CD14-positive monocyte (primary cell): Measurements from ENCODE around the gene SYCP3. TPM values are rescaled to one million over a fixed set of nuclear protein-coding genes. Genes with fewer than 3 reads are reported as not detected.

Experiments used
- DNase-seq, 3 donors: peaks; one replicate each; pipeline ENCODE4 v3.0.0-alpha.2; 2011 to 2022
- H2AFZ ChIP-seq: 2 replicates; pipeline ENCODE4 v1.6.0; 2012; ENCODE audit warnings: mild to moderate bottlenecking, low read depth, low read length, inconsistent platforms; ENCODE audit not compliant: insufficient read depth, poor library complexity, severe bottlenecking
- H3K27ac ChIP-seq, 2 donors: 1 replicate in 1 of 2; 2 replicates in 1 of 2; pipeline ENCODE4 v1.5.1; 2012 to 2013; ENCODE audit warnings: low read length in 2 of 2, control low read depth in 1 of 2, inconsistent platforms in 1 of 2, low read depth in 1 of 2, mild to moderate bottlenecking in 1 of 2
- H3K27me3 ChIP-seq, 2 donors: one replicate each; pipeline versions ENCODE4 v1.6.0 to v1.6.1; 2011 to 2013; ENCODE audit warnings: low read length in 2 of 2; ENCODE audit not compliant: control insufficient read depth in 2 of 2, insufficient read depth in 2 of 2
- H3K36me3 ChIP-seq, 2 donors: replicated peaks in 1 of 2; 1 replicate in 1 of 2; 2 replicates in 1 of 2; pipeline versions ENCODE4 v1.5.1 to v1.6.1; 2012 to 2013; ENCODE audit warnings: low read length in 2 of 2, control low read depth in 1 of 2, inconsistent platforms in 1 of 2, mild to moderate bottlenecking in 1 of 2; ENCODE audit not compliant: insufficient read depth in 2 of 2, control insufficient read depth in 1 of 2
- H3K4me1 ChIP-seq, 2 donors: 1 replicate in 1 of 2; 2 replicates in 1 of 2; pipeline versions ENCODE4 v1.5.1 to v1.6.1; 2012 to 2013; ENCODE audit warnings: low read length in 2 of 2, control low read depth in 1 of 2, inconsistent platforms in 1 of 2, mild to moderate bottlenecking in 1 of 2, moderate library complexity in 1 of 2; ENCODE audit not compliant: insufficient read depth in 2 of 2, control insufficient read depth in 1 of 2
- H3K4me2 ChIP-seq: replicated peaks from 2 replicates; pipeline ENCODE3; 2012; ENCODE audit warnings: low read length, moderate library complexity, mild to moderate bottlenecking; ENCODE audit not compliant: poor library complexity, severe bottlenecking; ENCODE audit errors: extremely low read depth
- H3K4me3 ChIP-seq, 3 experiments: fragments of 200-600 bp in 1 of 3; sonication (generic) in 1 of 3; replicated peaks in 1 of 3; 1 replicate in 2 of 3; 2 replicates in 1 of 3; pipeline ENCODE4 v1.5.1; 2011 to 2013; ENCODE audit warnings: low read length in 3 of 3, mild to moderate bottlenecking in 3 of 3, control low read depth in 2 of 3, low read depth in 2 of 3, inconsistent platforms in 1 of 3, moderate library complexity in 1 of 3
- H3K79me2 ChIP-seq: 2 replicates; pipeline ENCODE4 v1.6.0; 2012; ENCODE audit warnings: mild to moderate bottlenecking, control low read depth, inconsistent platforms, low read length, moderate library complexity; ENCODE audit not compliant: insufficient read depth
- H3K9ac ChIP-seq: 2 replicates; pipeline ENCODE4 v1.6.0; 2017; ENCODE audit warnings: low read length, mild to moderate bottlenecking; ENCODE audit not compliant: insufficient read depth, poor library complexity, severe bottlenecking
- H3K9me3 ChIP-seq, 2 donors: replicated peaks in 1 of 2; 1 replicate in 1 of 2; 2 replicates in 1 of 2; pipeline versions ENCODE4 v1.5.1 to v1.6.1; 2012 to 2013; ENCODE audit warnings: low read length in 2 of 2, control low read depth in 1 of 2; ENCODE audit not compliant: control insufficient read depth in 1 of 2, insufficient read depth in 1 of 2
- H4K20me1 ChIP-seq: 2 replicates; pipeline ENCODE4 v1.6.0; 2012; ENCODE audit warnings: mild to moderate bottlenecking, low read length, control low read depth, moderate library complexity; ENCODE audit not compliant: insufficient read depth
- H3K27ac Mint-ChIP-seq, 7 donors: one replicate each; pipeline ENCODE4 v1.8.0; 2020; ENCODE audit warnings: mild to moderate bottlenecking in 7 of 7, mixed read lengths in 7 of 7, moderate library complexity in 6 of 7, inconsistent platforms in 2 of 7
- H3K27me3 Mint-ChIP-seq, 3 donors: one replicate each; pipeline ENCODE4 v1.8.0; 2021 to 2022; ENCODE audit warnings: low read depth in 3 of 3, mild to moderate bottlenecking in 3 of 3, mixed read lengths in 3 of 3, moderate library complexity in 3 of 3, inconsistent platforms in 1 of 3
- H3K36me3 Mint-ChIP-seq, 2 donors: one replicate each; pipeline ENCODE4 v1.8.0; 2020; ENCODE audit warnings: mixed read lengths in 2 of 2, inconsistent platforms in 1 of 2, mild to moderate bottlenecking in 1 of 2
- H3K4me1 Mint-ChIP-seq: one replicate; pipeline ENCODE4 v1.8.0; 2020; ENCODE audit warnings: mild to moderate bottlenecking, mixed read lengths
- H3K4me3 Mint-ChIP-seq, 2 donors: one replicate each; pipeline ENCODE4 v1.8.0; 2020; ENCODE audit warnings: mild to moderate bottlenecking in 2 of 2, mixed read lengths in 2 of 2, moderate library complexity in 1 of 2
- H3K9me3 Mint-ChIP-seq, 7 donors: one replicate each; pipeline ENCODE4 v1.8.0; 2020 to 2022; ENCODE audit warnings: mixed read lengths in 7 of 7, mild to moderate bottlenecking in 6 of 7, moderate library complexity in 6 of 7, inconsistent platforms in 2 of 7
- CTCF ChIP-seq: fragments of 200-600 bp; IDR thresholded peaks from one replicate; pipeline ENCODE4 v1.8.0; 2022; ENCODE audit warnings: antibody characterized with exemption, mild to moderate bottlenecking
- WGBS: methylation state at CpG from one replicate; pipeline ENCODE4 v1.1.5; 2013; ENCODE audit warnings: missing lambda C conversion rate; ENCODE audit not compliant: insufficient coverage; 5-methylcytosine and 5-hydroxymethylcytosine counted together
- intact Hi-C, 2 donors: fragments of 100-400 bp; cut with micrococcal nuclease; formaldehyde crosslinking; loops; one replicate each; pipeline versions ENCODE4 v1.15.0 to v1.15.1; 2023
- polyA plus RNA-seq, 3 donors: library from polyadenylated mRNA; depleted of rRNA in 1 of 3; unstranded in 2 of 3; stranded (reverse) in 1 of 3; fragments of 300-500 nt in 2 of 3; fragments of >200 nt in 1 of 3; fragmentation: Illumina TruSeq in 2 of 3; gene quantifications; 1 replicate in 2 of 3; 2 replicates in 1 of 3; pipeline ENCODE4 v1.2.3, GENCODE V29; 2012 to 2021

The SYCP3 gene
- polyA plus RNA-seq, 3 donors, result 0.15 TPM; not detected in 2

- no peaks in the 10 kb centered on the region for H3K36me3 Mint-ChIP-seq
- Histone ChIP-seq H3K79me2 (peaks cover 6% of the 10 kb centered on the region), H4K20me1 (no peaks in the 10 kb centered on the region), H2AFZ (no peak overlapping the region), H3K36me3 (no peaks in the 10 kb centered on the region), H3K4me2 (no peak overlapping the region), H3K9ac (no peak overlapping the region), H3K27me3 (no peaks in the 10 kb centered on the region), H3K9me3 (no peaks in the 10 kb centered on the region), H3K4me1 (peaks cover 10 to 15% of the 10 kb centered on the region in 2 donors), H3K27ac (no peak overlapping the region), H3K4me3 (no peak overlapping the region)
- WGBS, result 100% methylated on average over 1 of the region's 1 CpG
- peaks cover 28% of the 10 kb centered on the region for H3K4me1 Mint-ChIP-seq
- no peak for DNase-seq
- no peaks in the 10 kb centered on the region for H3K9me3 Mint-ChIP-seq
- intact Hi-C loops, result no loop called here
- TF ChIP-seq CTCF, result no peak
- no peak overlapping the region for H3K4me3 Mint-ChIP-seq
- H3K27ac Mint-ChIP-seq, result no peak overlapping the region
- H3K27me3 Mint-ChIP-seq, result peaks cover 0 to 3% (median 2%) of the 10 kb centered on the region in 3 donors
Observed at GRCh38 chr12:101691503-101692096, 47.7 kb downstream of the SYCP3 start.

- DNase-seq, result no peak
- no peak for TF ChIP-seq CTCF
- Histone ChIP-seq H3K36me3 (no peaks in the 10 kb centered on the region), H2AFZ (no peak overlapping the region), H3K4me3 (no peak overlapping the region), H4K20me1 (no peaks in the 10 kb centered on the region), H3K9me3 (no peaks in the 10 kb centered on the region), H3K27me3 (no peaks in the 10 kb centered on the region), H3K9ac (no peak overlapping the region), H3K79me2 (no peaks in the 10 kb centered on the region), H3K4me2 (no peak overlapping the region), H3K4me1 (peaks cover 4 to 6% of the 10 kb centered on the region in 2 donors), H3K27ac (no peak overlapping the region)
- Mint-ChIP-seq H3K4me3 (no peak overlapping the region), H3K27ac (no peak overlapping the region), H3K9me3 (no peaks in the 10 kb centered on the region), H3K27me3 (peaks cover 0 to 3% (median 2%) of the 10 kb centered on the region in 3 donors), H3K36me3 (no peaks in the 10 kb centered on the region), H3K4me1 (peaks cover 18% of the 10 kb centered on the region)
- intact Hi-C loops, result no loop called here
- WGBS, result no CpG with 5 or more reads among the region's 3 CpGs
Observed at GRCh38 chr12:101690544-101691098, 48.6 kb downstream of the SYCP3 start.
